HepG2 (cell line): ENCODE measurements around the gene BCAS3. TPM values are rescaled to one million over a fixed set of nuclear protein-coding genes. Genes with fewer than 3 reads are reported as not detected.

Source experiments
- BHLHE40 ChIP-seq: IDR thresholded peaks from 2 replicates; pipeline ENCODE4 v1.6.1; 2011; ENCODE audit warnings: low read length, improper control_type of control experiment
- CERS6 ChIP-seq: sonication (generic); formaldehyde crosslinking; IDR thresholded peaks from 2 replicates; pipeline ENCODE4 v1.5.0; 2020; ENCODE audit warnings: missing genetic modification reagents
- EP300 ChIP-seq, 3 experiments: sonication (generic) in 1 of 3; formaldehyde crosslinking in 1 of 3; IDR thresholded peaks; 2 replicates each; pipeline versions ENCODE4 v1.5.1 to v1.6.1; 2011 to 2020; ENCODE audit warnings: low read depth in 2 of 3, low read length in 2 of 3, borderline replicate concordance in 1 of 3, improper control_type of control experiment in 1 of 3, mild to moderate bottlenecking in 1 of 3, missing genetic modification reagents in 1 of 3, moderate library complexity in 1 of 3
- EZH2 ChIP-seq: conservative IDR thresholded peaks from 2 replicates; pipeline ENCODE4 v1.6.1; 2012; ENCODE audit warnings: mild to moderate bottlenecking, low read depth, low read length, moderate library complexity
- FOXA3 ChIP-seq: IDR thresholded peaks from 2 replicates; pipeline ENCODE4 v1.6.1; 2016; ENCODE audit warnings: missing genetic modification reagents, missing compliant biosample characterization
- GFI1 ChIP-seq: sonication (generic); formaldehyde crosslinking; IDR thresholded peaks from 2 replicates; pipeline ENCODE4 v1.5.0; 2020; ENCODE audit warnings: missing genetic modification reagents, mild to moderate bottlenecking, borderline replicate concordance
- HIC2 ChIP-seq: sonication (generic); formaldehyde crosslinking; IDR thresholded peaks from 2 replicates; pipeline ENCODE4 v1.9.0; 2022; ENCODE audit warnings: low read depth, missing genetic modification reagents
- PLSCR1 ChIP-seq: sonication (generic); formaldehyde crosslinking; IDR thresholded peaks from 2 replicates; pipeline ENCODE4 v1.5.0; 2020; ENCODE audit warnings: missing genetic modification reagents, mild to moderate bottlenecking, borderline replicate concordance
- RNF219 ChIP-seq: sonication (generic); formaldehyde crosslinking; IDR thresholded peaks from 2 replicates; pipeline ENCODE4 v1.5.0; 2020; ENCODE audit warnings: mild to moderate bottlenecking, missing genetic modification reagents
- TEF ChIP-seq: sonication (generic); formaldehyde crosslinking; IDR thresholded peaks from 2 replicates; pipeline ENCODE4 v1.5.0; 2020; ENCODE audit warnings: missing genetic modification reagents
- TFDP2 ChIP-seq: sonication (generic); formaldehyde crosslinking; IDR thresholded peaks from 2 replicates; pipeline ENCODE4 v1.4.0; 2020; ENCODE audit warnings: missing genetic modification reagents
- ZFP36 ChIP-seq: fragments of 150-350 bp; IDR thresholded peaks from 2 replicates; pipeline ENCODE4 v1.6.1; 2018; ENCODE audit warnings: borderline replicate concordance, low read length, low read depth; ENCODE audit not compliant: partially characterized antibody
- ZFYVE20 ChIP-seq: sonication (generic); formaldehyde crosslinking; IDR thresholded peaks from 2 replicates; pipeline ENCODE4 v1.8.0; 2023; ENCODE audit warnings: low read depth, mild to moderate bottlenecking, moderate library complexity, missing genetic modification reagents, borderline replicate concordance
- ZIK1 ChIP-seq: sonication (generic); formaldehyde crosslinking; IDR thresholded peaks from 2 replicates; pipeline ENCODE4 v1.5.0; 2020; ENCODE audit warnings: mild to moderate bottlenecking, low read depth, missing genetic modification reagents, borderline replicate concordance
- ZKSCAN1 ChIP-seq: fragments of 150-350 bp; IDR thresholded peaks from 2 replicates; pipeline ENCODE4 v1.6.1; 2014; ENCODE audit warnings: low read length
- ZNF253 ChIP-seq: sonication (generic); formaldehyde crosslinking; IDR thresholded peaks from 2 replicates; pipeline ENCODE4 v1.8.0; 2022; ENCODE audit warnings: mild to moderate bottlenecking, missing genetic modification reagents, borderline replicate concordance
- ZNF383 ChIP-seq: sonication (generic); formaldehyde crosslinking; IDR thresholded peaks from 2 replicates; pipeline ENCODE4 v1.4.0; 2020; ENCODE audit warnings: missing genetic modification reagents, mild to moderate bottlenecking, borderline replicate concordance
- ZSCAN12 ChIP-seq: sonication (generic); formaldehyde crosslinking; IDR thresholded peaks from 2 replicates; pipeline ENCODE4 v1.9.0; 2021; ENCODE audit warnings: mild to moderate bottlenecking, missing genetic modification reagents
- ZSCAN5A ChIP-seq: sonication (generic); formaldehyde crosslinking; IDR thresholded peaks from 2 replicates; pipeline ENCODE4 v1.8.0; 2022; ENCODE audit warnings: mild to moderate bottlenecking, missing genetic modification reagents, borderline replicate concordance
- polyA plus RNA-seq, 8 experiments: library from polyadenylated mRNA; depleted of rRNA in 3 of 8; stranded (reverse) in 7 of 8; unstranded in 1 of 8; fragments of >200 nt; fragmentation: Illumina TruSeq in 4 of 8; extraction: Trizol in 4 of 8; gene quantifications; 2 replicates each; pipeline versions ENCODE4 v1.2.1 to v1.2.3, GENCODE V29; 2011 to 2016; ENCODE audit warnings: low read depth in 4 of 8, missing spikeins in 1 of 8, mixed read lengths in 1 of 8; ENCODE audit not compliant: insufficient read depth in 1 of 8
- total RNA-seq, 5 experiments: library from RNA; depleted of rRNA; stranded (reverse); fragments of >200 nt; fragmentation: Illumina TruSeq; extraction: Trizol; gene quantifications; 2 replicates each; pipeline ENCODE4 v1.2.3, GENCODE V29; 2016; ENCODE audit warnings: low read depth in 1 of 5

Gene BCAS3
- total and polyA plus RNA-seq, 2 of the 13 experiments (the other 11 are each of a cell fraction or from before 2014, with no cell fraction given) = 10.7 to 11.2 TPM

- TF ChIP-seq HIC2 (CRISPR knock-in tag) = no peak
- TF ChIP-seq ZFYVE20 (CRISPR knock-in tag) = no peak
- no peak for TF ChIP-seq TEF (CRISPR knock-in tag)
- no peak for TF ChIP-seq ZSCAN12 (CRISPR knock-in tag)
- peak; percentile 87 for TF ChIP-seq FOXA3 (CRISPR knock-in tag)
- TF ChIP-seq ZNF383 (CRISPR knock-in tag) = no peak
- TF ChIP-seq BHLHE40 = no peak
- no peak for TF ChIP-seq GFI1 (CRISPR knock-in tag)
- TF ChIP-seq ZSCAN5A (CRISPR knock-in tag) = no peak
- no peak for TF ChIP-seq ZNF253 (CRISPR knock-in tag)
- no peak for TF ChIP-seq PLSCR1
- TF ChIP-seq RNF219 (CRISPR knock-in tag) = no peak
- no peak for TF ChIP-seq EZH2
- no peak for TF ChIP-seq EP300 (IDR thresholded peaks at IDR 0.05; ENCODE audit: low read depth in 2 of 2, low read length in 2 of 2)
- TF ChIP-seq EP300 (CRISPR knock-in tag; IDR thresholded peaks at IDR 0.05; ENCODE audit: borderline replicate concordance) = no peak
- no peak for TF ChIP-seq ZKSCAN1
- TF ChIP-seq TFDP2 (CRISPR knock-in tag) = no peak
- TF ChIP-seq CERS6 = no peak
- TF ChIP-seq ZIK1 (CRISPR knock-in tag) = no peak
- TF ChIP-seq ZFP36 = no peak
These were observed 89.1 kb downstream of the BCAS3 start (continued) for GRCh38 chr17:60766778-60767190.
